H1 (cell line): ENCODE measurements around the gene SCNN1B. TPM values are rescaled to one million over a fixed set of nuclear protein-coding genes. Genes with fewer than 3 reads are reported as not detected.

Source experiments
- CTCF ChIA-PET: fragments of 300-600 bp; sonication (Branson Sonifier 250); formaldehyde crosslinking; loops from one replicate; lab custom pipeline; 2021; ENCODE audit not compliant: partially characterized antibody; lab: Charles Lee
- POLR2A ChIA-PET: fragments of 300-600 bp; sonication (Branson Sonifier 250); formaldehyde crosslinking; loops from one replicate; lab custom pipeline; 2021; ENCODE audit warnings: inconsistent platforms; ENCODE audit not compliant: partially characterized antibody; lab: Charles Lee
- DNase-seq, 2 experiments: peaks; one replicate each; pipeline versions ENCODE4 v3.0.0 to v3.0.0-alpha.2; 2010 to 2022; ENCODE audit warnings: low spot score in 2 of 2, low read depth in 1 of 2, mixed read lengths in 1 of 2
- FAIRE-seq: peaks from 2 replicates; lab custom pipeline; 2011; peaks lifted over from hg19 to GRCh38; lab: Jason Lieb, UNC
- H2AFZ ChIP-seq: 2 replicates; pipeline ENCODE4 v1.8.1; 2012; ENCODE audit warnings: low read length, inconsistent platforms
- H2AK5ac ChIP-seq: 2 replicates; pipeline ENCODE4 v1.6.1; 2013; ENCODE audit warnings: low read depth, low read length
- H2BK120ac ChIP-seq: replicated peaks from 2 replicates; pipeline ENCODE3; 2013; ENCODE audit warnings: low read depth, low read length, inconsistent platforms
- H2BK12ac ChIP-seq: 2 replicates; pipeline ENCODE4 v1.6.1; 2013; ENCODE audit warnings: low read depth, low read length
- H2BK15ac ChIP-seq: 2 replicates; pipeline ENCODE4 v1.6.1; 2013; ENCODE audit warnings: low read length
- H2BK20ac ChIP-seq: 2 replicates; pipeline ENCODE4 v1.6.1; 2013; ENCODE audit warnings: low read length
- H2BK5ac ChIP-seq: 2 replicates; pipeline ENCODE4 v1.6.1; 2013; ENCODE audit warnings: low read depth, low read length
- H3K14ac ChIP-seq: 2 replicates; pipeline ENCODE4 v1.6.1; 2013; ENCODE audit warnings: inconsistent platforms; ENCODE audit not compliant: insufficient read length
- H3K18ac ChIP-seq: 2 replicates; pipeline ENCODE4 v1.6.1; 2013; ENCODE audit warnings: low read length; ENCODE audit errors: extremely low read depth
- H3K23ac ChIP-seq: 2 replicates; pipeline ENCODE4 v1.6.1; 2013; ENCODE audit warnings: inconsistent platforms; ENCODE audit not compliant: insufficient read length
- H3K23me2 ChIP-seq: 2 replicates; pipeline ENCODE4 v1.6.1; 2013; ENCODE audit warnings: low read depth, low read length
- H3K27ac ChIP-seq: 2 replicates; pipeline ENCODE4 v1.6.1; 2011; ENCODE audit warnings: low read depth, low read length, inconsistent platforms
- H3K27me3 ChIP-seq, 4 experiments: replicated peaks in 1 of 4; 1 replicate in 1 of 4; 2 replicates in 3 of 4; pipeline versions ENCODE4 v1.6.1 to v1.8.1; 2011 to 2013; ENCODE audit warnings: low read length in 3 of 4, mild to moderate bottlenecking in 3 of 4, inconsistent platforms in 2 of 4, mixed read lengths in 2 of 4, moderate library complexity in 1 of 4; ENCODE audit not compliant: control insufficient read depth in 3 of 4, insufficient read depth in 3 of 4; ENCODE audit errors: extremely low read depth in 1 of 4
- H3K36me3 ChIP-seq, 4 experiments: 2 replicates each; pipeline versions ENCODE4 v1.6.1 to v1.8.1; 2011 to 2013; ENCODE audit warnings: mild to moderate bottlenecking in 4 of 4, low read length in 3 of 4, moderate library complexity in 2 of 4, control low read depth in 1 of 4, inconsistent platforms in 1 of 4; ENCODE audit not compliant: insufficient read depth in 4 of 4, control insufficient read depth in 2 of 4
- H3K4ac ChIP-seq: replicated peaks from 2 replicates; pipeline ENCODE3; 2013; ENCODE audit warnings: low read length, low read depth, mixed read lengths, inconsistent platforms; ENCODE audit not compliant: insufficient read length
- H3K4me1 ChIP-seq, 4 experiments: replicated peaks in 1 of 4; 1 replicate in 1 of 4; 2 replicates in 3 of 4; pipeline versions ENCODE4 v1.6.1 to v1.8.1; 2011 to 2013; ENCODE audit warnings: low read length in 3 of 4, inconsistent platforms in 2 of 4, mixed read lengths in 1 of 4; ENCODE audit not compliant: insufficient read depth in 4 of 4, control insufficient read depth in 3 of 4
- H3K4me2 ChIP-seq, 2 experiments: 2 replicates each; pipeline versions ENCODE4 v1.6.1 to v1.8.1; 2011 to 2013; ENCODE audit warnings: low read depth in 2 of 2, low read length in 2 of 2, control low read depth in 1 of 2, inconsistent platforms in 1 of 2, mild to moderate bottlenecking in 1 of 2; ENCODE audit not compliant: insufficient read depth in 1 of 2
- H3K4me3 ChIP-seq, 4 experiments: fragments of 200-600, 300-600 bp in 1 of 4; sonication (generic), shearing (Covaris generic), sonication (Bioruptor Twin) in 1 of 4; 2 replicates each; pipeline versions ENCODE4 v1.5.1 to v1.8.1; 2011 to 2016; ENCODE audit warnings: low read length in 4 of 4, low read depth in 3 of 4, control low read depth in 2 of 4, inconsistent platforms in 2 of 4, mild to moderate bottlenecking in 2 of 4, mixed read lengths in 1 of 4, moderate library complexity in 1 of 4; ENCODE audit not compliant: insufficient read depth in 2 of 4; ENCODE audit errors: extremely low read depth in 1 of 4
- H3K56ac ChIP-seq: replicated peaks from 2 replicates; pipeline ENCODE3; 2013; ENCODE audit warnings: low read depth, mild to moderate bottlenecking, mixed read lengths, low read length, inconsistent platforms; ENCODE audit not compliant: insufficient read length
- H3K79me1 ChIP-seq: 2 replicates; pipeline ENCODE4 v1.6.1; 2013; ENCODE audit warnings: low read depth, low read length, control low read depth
- H3K79me2 ChIP-seq, 2 experiments: 2 replicates each; pipeline versions ENCODE4 v1.6.1 to v1.8.1; 2012 to 2013; ENCODE audit warnings: low read length in 2 of 2, mild to moderate bottlenecking in 2 of 2, inconsistent platforms in 1 of 2; ENCODE audit not compliant: insufficient read depth in 2 of 2, control insufficient read depth in 1 of 2
- H3K9ac ChIP-seq, 4 experiments: replicated peaks in 1 of 4; 1 replicate in 1 of 4; 2 replicates in 3 of 4; pipeline versions ENCODE4 v1.6.1 to v1.8.1; 2011 to 2013; ENCODE audit warnings: low read depth in 3 of 4, low read length in 3 of 4, control low read depth in 2 of 4, mild to moderate bottlenecking in 2 of 4, moderate library complexity in 2 of 4, inconsistent platforms in 1 of 4; ENCODE audit errors: extremely low read depth in 1 of 4
- H3K9me3 ChIP-seq, 2 experiments: 2 replicates each; pipeline versions ENCODE4 v1.6.1 to v1.8.1; 2012 to 2013; ENCODE audit warnings: mild to moderate bottlenecking in 2 of 2, moderate library complexity in 2 of 2, control low read depth in 1 of 2, inconsistent platforms in 1 of 2, low read depth in 1 of 2, low read length in 1 of 2, mixed read lengths in 1 of 2; ENCODE audit not compliant: insufficient read depth in 2 of 2
- H4K20me1 ChIP-seq, 2 experiments: replicated peaks in 1 of 2; 2 replicates each; pipeline versions ENCODE3 to v1.8.1; 2011 to 2013; ENCODE audit warnings: inconsistent platforms in 2 of 2, low read length in 2 of 2, mild to moderate bottlenecking in 1 of 2; ENCODE audit not compliant: insufficient read depth in 2 of 2, control insufficient read depth in 1 of 2
- H4K5ac ChIP-seq: 2 replicates; pipeline ENCODE4 v1.6.1; 2013; ENCODE audit warnings: low read length, low read depth, mixed read lengths, inconsistent platforms; ENCODE audit not compliant: insufficient read length
- H4K8ac ChIP-seq: 2 replicates; pipeline ENCODE4 v1.8.0; 2013; ENCODE audit warnings: mild to moderate bottlenecking, moderate library complexity, low read length, inconsistent platforms; ENCODE audit not compliant: insufficient read depth; ENCODE audit errors: extremely low read depth
- H4K91ac ChIP-seq: replicated peaks from 2 replicates; pipeline ENCODE3; 2013; ENCODE audit warnings: low read length, mixed read lengths, inconsistent platforms; ENCODE audit not compliant: insufficient read length
- POLR2A ChIP-seq, 2 experiments: IDR thresholded peaks; 1 replicate in 1 of 2; 2 replicates in 1 of 2; pipeline ENCODE4 v1.6.1; 2011; ENCODE audit warnings: low read depth in 2 of 2, low read length in 2 of 2, mild to moderate bottlenecking in 2 of 2; ENCODE audit errors: control extremely low read depth in 1 of 2
- WGBS, 2 experiments: shearing (Covaris generic) in 1 of 2; methylation state at CpG; one replicate each; pipeline versions ENCODE4 v1.1.6 to v1.1.7; 2013 to 2015; ENCODE audit warnings: low lambda C conversion rate in 2 of 2, mixed read lengths in 2 of 2, inconsistent platforms in 1 of 2, low coverage in 1 of 2, missing lambda C conversion rate in 1 of 2; ENCODE audit not compliant: insufficient replicate concordance in 2 of 2, insufficient coverage in 1 of 2, insufficient read length in 1 of 2; ENCODE audit errors: extremely low coverage in 1 of 2, missing lambda C conversion rate in 1 of 2; 5-methylcytosine and 5-hydroxymethylcytosine counted together
- polyA plus RNA-seq, 7 experiments: library from polyadenylated mRNA; depleted of rRNA in 3 of 7; stranded (reverse) in 5 of 7; unstranded in 2 of 7; fragments of >200 nt in 5 of 7; fragments of 200-250 nt in 2 of 7; gene quantifications; 1 replicate in 5 of 7; 2 replicates in 1 of 7; 4 replicates in 1 of 7; pipeline versions ENCODE4 v1.2.1 to v1.2.3, GENCODE V29; 2011 to 2013; ENCODE audit warnings: missing spikeins in 2 of 7, mixed read lengths in 2 of 7
- total RNA-seq: library from RNA; stranded (reverse); fragmentation: NEBNext Ultra II Directional; extraction: Animal tissue kit (Norgen Biotek cat#: 25700); gene quantifications from 2 replicates; pipeline ENCODE4 v1.2.1, GENCODE V29; 2021

SCNN1B gene
- total and polyA plus RNA-seq, 2 of the 8 experiments (the other 6 are each of a cell fraction or from before 2014, with no cell fraction given), result 0.20 to 0.95 TPM

GRCh38 chr16:23384878-23385277 lies 82.8 kb downstream of the SCNN1B start:
- CTCF ChIA-PET, result interaction anchor here (1.3 to 3.9 kb wide), 3 partner anchors 13 to 50 kb away, joined by 4 to 23 read pairs (median 7); no protein-coding TSS in a partner anchor
- no peak for DNase-seq
- Histone ChIP-seq H2BK12ac (no peak overlapping the region), H4K5ac (no peak overlapping the region), H3K4me3 (no peak overlapping the region), H3K27ac (no peak overlapping the region), H3K4ac (no peak overlapping the region), H4K8ac (no peak overlapping the region), H2AFZ (no peak overlapping the region), H4K20me1 (peaks cover 0 to 1% of the 10 kb centered on the region in 2 experiments), H3K36me3 (peaks cover 0 to 6% (median 2%) of the 10 kb centered on the region in 4 experiments; a peak in 6 of 8 replicates), H3K56ac (no peak overlapping the region), H3K79me1 (no peaks in the 10 kb centered on the region), H2BK120ac (no peak overlapping the region), H3K4me1 (peaks cover 0 to 3% (median under 1%) of the 10 kb centered on the region in 4 experiments; a peak in 1 of 7 replicates), H2BK20ac (no peak overlapping the region), H3K4me2 (no peak overlapping the region), H3K18ac (no peak overlapping the region), H3K23me2 (peaks cover 6% of the 10 kb centered on the region; the same call in 1 of the 2 replicates), H3K23ac (no peak overlapping the region), H3K14ac (no peak overlapping the region), H2BK15ac (no peak overlapping the region), H3K9ac (no peak overlapping the region), H3K79me2 (no peaks in the 10 kb centered on the region), H3K9me3 (no peaks in the 10 kb centered on the region), H2BK5ac (no peak overlapping the region), H3K27me3 (no peaks in the 10 kb centered on the region), H2AK5ac (no peak overlapping the region), H4K91ac (no peak overlapping the region)
- no peak for TF ChIP-seq POLR2A (IDR thresholded peaks at IDR 0.05; ENCODE audit: control extremely low read depth in 1 of 2, low read depth in 2 of 2, low read length in 2 of 2)
- no peak for FAIRE-seq
- POLR2A ChIA-PET, result interaction anchor here (0.7 to 2.1 kb wide), 2 partner anchors 10 to 21 kb away, joined by 3 to 6 read pairs; no protein-coding TSS in a partner anchor
- WGBS, 2 experiments, result 94% methylated on average over 10 of the region's 10 CpGs; no CpG with 5 or more reads in 1 of the 2 experiments
